ENCODE results near the gene ETFA.
"Not testable (repeated sequence)": the region's sequence is repeated elsewhere in the genome, so short reads cannot be mapped to it uniquely, and the experiment has no call there.

ETFA gene

GRCh38 chr15:76285241-76285825 lies 25.9 kb downstream of the ETFA start:
- DNase-seq (ENCODE audit: extremely low read depth in 1 of 2, low read depth in 1 of 2) = no peak

- DNase-seq (ENCODE audit: extremely low read depth in 1 of 2, low read depth in 1 of 2) = no peak
These were observed 28.8 kb downstream of the ETFA start for GRCh38 chr15:76282465-76282864.

GRCh38 chr15:76278651-76279050 lies 32.6 kb downstream of the ETFA start:
- no peak for DNase-seq (ENCODE audit: extremely low read depth in 1 of 2, low read depth in 1 of 2)

GRCh38 chr15:76274821-76275220 lies 36.4 kb downstream of the ETFA start:
- DNase-seq (ENCODE audit: extremely low read depth in 1 of 2, low read depth in 1 of 2) = no peak

- DNase-seq (ENCODE audit: extremely low read depth in 1 of 2, low read depth in 1 of 2) = no peak
These were observed 37.0 kb downstream of the ETFA start for GRCh38 chr15:76274226-76274625.

- DNase-seq (ENCODE audit: extremely low read depth in 1 of 2, low read depth in 1 of 2) = no peak
These were observed 40.4 kb downstream of the ETFA start for GRCh38 chr15:76270876-76271275.

GRCh38 chr15:76267077-76267476 lies 44.2 kb downstream of the ETFA start:
- no peak for DNase-seq (ENCODE audit: extremely low read depth in 1 of 2, low read depth in 1 of 2)

- DNase-seq (ENCODE audit: extremely low read depth in 1 of 2, low read depth in 1 of 2) = not testable (repeated sequence)
These were observed 45.5 kb downstream of the ETFA start for GRCh38 chr15:76265769-76266168.

- no peak for DNase-seq (ENCODE audit: extremely low read depth in 1 of 2, low read depth in 1 of 2)
These were observed 50.9 kb downstream of the ETFA start for GRCh38 chr15:76260246-76260938.

- DNase-seq (ENCODE audit: extremely low read depth in 1 of 2, low read depth in 1 of 2) = no peak
These were observed 51.9 kb downstream of the ETFA start for GRCh38 chr15:76259392-76259791.

- no peak for DNase-seq (ENCODE audit: extremely low read depth in 1 of 2, low read depth in 1 of 2)
These were observed 52.8 kb downstream of the ETFA start for GRCh38 chr15:76258460-76258859.

GRCh38 chr15:76253691-76254473 lies 57.4 kb downstream of the ETFA start:
- DNase-seq (ENCODE audit: extremely low read depth in 1 of 2, low read depth in 1 of 2) = no peak

- DNase-seq (ENCODE audit: extremely low read depth in 1 of 2, low read depth in 1 of 2) = no peak
These were observed 59.0 kb downstream of the ETFA start for GRCh38 chr15:76252249-76252648.

- no peak for DNase-seq (ENCODE audit: extremely low read depth in 1 of 2, low read depth in 1 of 2)
These were observed 59.6 kb downstream of the ETFA start for GRCh38 chr15:76251717-76252116.

- no peak for DNase-seq (ENCODE audit: extremely low read depth in 1 of 2, low read depth in 1 of 2)
These were observed 66.1 kb downstream of the ETFA start for GRCh38 chr15:76245072-76245610.

- no peak for DNase-seq (ENCODE audit: extremely low read depth in 1 of 2, low read depth in 1 of 2)
These were observed 71.5 kb downstream of the ETFA start for GRCh38 chr15:76239786-76240185.

GRCh38 chr15:76236350-76236749 lies 74.9 kb downstream of the ETFA start:
- no peak for DNase-seq (ENCODE audit: extremely low read depth in 1 of 2, low read depth in 1 of 2)

- no peak for DNase-seq (ENCODE audit: extremely low read depth in 1 of 2, low read depth in 1 of 2)
These were observed 76.0 kb downstream of the ETFA start for GRCh38 chr15:76235186-76235826.

GRCh38 chr15:76234337-76234889 lies 76.9 kb downstream of the ETFA start:
- DNase-seq (ENCODE audit: extremely low read depth in 1 of 2, low read depth in 1 of 2) = no peak

GRCh38 chr15:76233921-76234320 lies 77.3 kb downstream of the ETFA start:
- DNase-seq (ENCODE audit: extremely low read depth in 1 of 2, low read depth in 1 of 2) = no peak

- no peak for DNase-seq (ENCODE audit: extremely low read depth in 1 of 2, low read depth in 1 of 2)
These were observed 82.0 kb downstream of the ETFA start for GRCh38 chr15:76229266-76229665.

Data from activated CD8-positive, alpha-beta memory T cell treated with anti-CD3 and anti-CD28 coated beads for 1 hour (primary cell).